Measurements from ENCODE around the gene L3MBTL3.

Gene L3MBTL3

GRCh38 chr6:130029163-130029562 lies 10.8 kb downstream of the L3MBTL3 start:
- DNase-seq: no peak

GRCh38 chr6:130032758-130033340 lies 14.5 kb downstream of the L3MBTL3 start:
- no peak for DNase-seq

- DNase-seq: no peak
These were observed 15.6 kb downstream of the L3MBTL3 start for GRCh38 chr6:130033949-130034348.

- DNase-seq: no peak
These were observed 16.2 kb downstream of the L3MBTL3 start for GRCh38 chr6:130034378-130035146.

GRCh38 chr6:130035211-130035610 lies 16.8 kb downstream of the L3MBTL3 start:
- DNase-seq: no peak

- DNase-seq: no peak
These were observed 18.9 kb downstream of the L3MBTL3 start for GRCh38 chr6:130037207-130037811.

GRCh38 chr6:130041594-130041993 lies 23.2 kb downstream of the L3MBTL3 start:
- no peak for DNase-seq

- no peak for DNase-seq
These were observed 25.0 kb downstream of the L3MBTL3 start for GRCh38 chr6:130043344-130043743.

- no peak for DNase-seq
These were observed 27.2 kb downstream of the L3MBTL3 start for GRCh38 chr6:130045622-130046021.

GRCh38 chr6:130046671-130047070 lies 28.3 kb downstream of the L3MBTL3 start:
- no peak for DNase-seq

- DNase-seq: no peak
These were observed 29.0 kb downstream of the L3MBTL3 start for GRCh38 chr6:130047088-130047995.

- DNase-seq: no peak
These were observed 31.8 kb downstream of the L3MBTL3 start for GRCh38 chr6:130050230-130050629.

GRCh38 chr6:130054725-130055124 lies 36.3 kb downstream of the L3MBTL3 start:
- no peak for DNase-seq

- DNase-seq: no peak
These were observed 36.9 kb downstream of the L3MBTL3 start for GRCh38 chr6:130055271-130055670.

- DNase-seq: no peak
These were observed 39.1 kb downstream of the L3MBTL3 start for GRCh38 chr6:130057495-130057894.

- no peak for DNase-seq
These were observed 45.4 kb downstream of the L3MBTL3 start for GRCh38 chr6:130063806-130064205.

GRCh38 chr6:130065609-130066156 lies 47.3 kb downstream of the L3MBTL3 start:
- DNase-seq: no peak

GRCh38 chr6:130069485-130069884 lies 51.1 kb downstream of the L3MBTL3 start:
- no peak for DNase-seq

GRCh38 chr6:130070326-130070725 lies 51.9 kb downstream of the L3MBTL3 start:
- DNase-seq: no peak

GRCh38 chr6:130070792-130071191 lies 52.4 kb downstream of the L3MBTL3 start:
- no peak for DNase-seq

- no peak for DNase-seq
These were observed 57.6 kb downstream of the L3MBTL3 start for GRCh38 chr6:130075879-130076460.

- no peak for DNase-seq
These were observed 58.1 kb downstream of the L3MBTL3 start for GRCh38 chr6:130076512-130076911.
